ENCODE measurements around the gene ATRAID.

ATRAID gene

GRCh38 chr2:27256855-27257454 is 45.1 kb downstream of the ATRAID start:
- H3K36me3 ChIP-seq (ENCODE audit: low read length), result no peaks in the 10 kb centered on the region
- no peaks in the 10 kb centered on the region for H3F3A ChIP-seq (ENCODE audit: insufficient read depth)
- H3K27ac ChIP-seq (ENCODE audit: low read depth, low read length), result no peak overlapping the region
- H3K9me2 ChIP-seq (replicated peaks; ENCODE audit: insufficient read depth, low read length), result no peaks in the 10 kb centered on the region
- H3K4me2 ChIP-seq (ENCODE audit: low read depth, low read length, poor library complexity, severe bottlenecking), result no peak overlapping the region
- H3K4me3 ChIP-seq (ENCODE audit: insufficient read depth, low read length, poor library complexity, severe bottlenecking), result no peak overlapping the region
- H3K9me3 ChIP-seq (ENCODE audit: insufficient read depth, low read length), result no peaks in the 10 kb centered on the region
- H3K79me2 ChIP-seq (ENCODE audit: insufficient read depth, low read length), result no peaks in the 10 kb centered on the region
- no peak for TF ChIP-seq EZH2phosphoT487 (conservative IDR thresholded peaks at IDR 0.05; ENCODE audit: low read length)
- TF ChIP-seq CTCF (IDR thresholded peaks at IDR 0.05; ENCODE audit: insufficient read depth, low read length, poor library complexity, severe bottlenecking), result no peak
- no peaks in the 10 kb centered on the region for H3K27me3 ChIP-seq (ENCODE audit: low read length)
- H3K9ac ChIP-seq (ENCODE audit: low read length), result no peak overlapping the region
- no peaks in the 10 kb centered on the region for H4K20me1 ChIP-seq (ENCODE audit: low read depth, low read length)
- no peak overlapping the region for H2AFZ ChIP-seq (ENCODE audit: low read depth, low read length, severe bottlenecking)

GRCh38 chr2:27258051-27258450 is 46.2 kb downstream of the ATRAID start:
- H3K79me2 ChIP-seq (ENCODE audit: insufficient read depth, low read length), result no peaks in the 10 kb centered on the region
- H3F3A ChIP-seq (ENCODE audit: insufficient read depth), result no peaks in the 10 kb centered on the region
- H3K9ac ChIP-seq (ENCODE audit: low read length), result no peak overlapping the region
- H3K9me3 ChIP-seq (ENCODE audit: insufficient read depth, low read length), result no peaks in the 10 kb centered on the region
- no peaks in the 10 kb centered on the region for H3K36me3 ChIP-seq (ENCODE audit: low read length)
- H3K4me2 ChIP-seq (ENCODE audit: low read depth, low read length, poor library complexity, severe bottlenecking), result no peak overlapping the region
- H3K9me2 ChIP-seq (replicated peaks; ENCODE audit: insufficient read depth, low read length), result no peaks in the 10 kb centered on the region
- no peak overlapping the region for H3K4me3 ChIP-seq (ENCODE audit: insufficient read depth, low read length, poor library complexity, severe bottlenecking)
- H4K20me1 ChIP-seq (ENCODE audit: low read depth, low read length), result no peaks in the 10 kb centered on the region
- no peaks in the 10 kb centered on the region for H3K27me3 ChIP-seq (ENCODE audit: low read length)
- H3K27ac ChIP-seq (ENCODE audit: low read depth, low read length), result no peak overlapping the region
- no peak for TF ChIP-seq CTCF (IDR thresholded peaks at IDR 0.05; ENCODE audit: insufficient read depth, low read length, poor library complexity, severe bottlenecking)
- no peak for TF ChIP-seq EZH2phosphoT487 (conservative IDR thresholded peaks at IDR 0.05; ENCODE audit: low read length)
- H2AFZ ChIP-seq (ENCODE audit: low read depth, low read length, severe bottlenecking), result no peak overlapping the region

- TF ChIP-seq EZH2phosphoT487 (conservative IDR thresholded peaks at IDR 0.05; ENCODE audit: low read length) (no peak), CTCF (IDR thresholded peaks at IDR 0.05; ENCODE audit: insufficient read depth, low read length, poor library complexity, severe bottlenecking) (no peak)
- Histone ChIP-seq H2AFZ (ENCODE audit: low read depth, low read length, severe bottlenecking) (no peak overlapping the region), H3K9me2 (replicated peaks; ENCODE audit: insufficient read depth, low read length) (no peaks in the 10 kb centered on the region), H3K79me2 (ENCODE audit: insufficient read depth, low read length) (no peaks in the 10 kb centered on the region), H3K9ac (ENCODE audit: low read length) (no peak overlapping the region), H4K20me1 (ENCODE audit: low read depth, low read length) (no peaks in the 10 kb centered on the region), H3K9me3 (ENCODE audit: insufficient read depth, low read length) (no peaks in the 10 kb centered on the region), H3K27me3 (ENCODE audit: low read length) (no peaks in the 10 kb centered on the region), H3K4me2 (ENCODE audit: low read depth, low read length, poor library complexity, severe bottlenecking) (no peak overlapping the region), H3K27ac (ENCODE audit: low read depth, low read length) (no peak overlapping the region), H3F3A (ENCODE audit: insufficient read depth) (no peaks in the 10 kb centered on the region), H3K4me3 (ENCODE audit: insufficient read depth, low read length, poor library complexity, severe bottlenecking) (no peak overlapping the region), H3K36me3 (ENCODE audit: low read length) (no peaks in the 10 kb centered on the region)
These were observed 49.5 kb downstream of the ATRAID start for GRCh38 chr2:27261241-27261925.

Measured in SU-DHL-6 (cell line).